H1 (cell line): ENCODE measurements around the gene OPN1SW. TPM values are rescaled to one million over a fixed set of nuclear protein-coding genes. Genes with fewer than 3 reads are reported as not detected.

Experiments
- YY1 ChIP-seq: IDR thresholded peaks from 2 replicates; pipeline ENCODE4 v1.6.1; 2011; ENCODE audit warnings: low read depth, mild to moderate bottlenecking, low read length
- polyA plus RNA-seq, 7 experiments: library from polyadenylated mRNA; depleted of rRNA in 3 of 7; stranded (reverse) in 5 of 7; unstranded in 2 of 7; fragments of >200 nt in 5 of 7; fragments of 200-250 nt in 2 of 7; gene quantifications; 1 replicate in 5 of 7; 2 replicates in 1 of 7; 4 replicates in 1 of 7; pipeline versions ENCODE4 v1.2.1 to v1.2.3, GENCODE V29; 2011 to 2013; ENCODE audit warnings: missing spikeins in 2 of 7, mixed read lengths in 2 of 7
- total RNA-seq: library from RNA; stranded (reverse); fragmentation: NEBNext Ultra II Directional; extraction: Animal tissue kit (Norgen Biotek cat#: 25700); gene quantifications from 2 replicates; pipeline ENCODE4 v1.2.1, GENCODE V29; 2021

The OPN1SW gene
- total and polyA plus RNA-seq, 2 of the 8 experiments (the other 6 are each of a cell fraction or from before 2014, with no cell fraction given): not detected

DNA sequence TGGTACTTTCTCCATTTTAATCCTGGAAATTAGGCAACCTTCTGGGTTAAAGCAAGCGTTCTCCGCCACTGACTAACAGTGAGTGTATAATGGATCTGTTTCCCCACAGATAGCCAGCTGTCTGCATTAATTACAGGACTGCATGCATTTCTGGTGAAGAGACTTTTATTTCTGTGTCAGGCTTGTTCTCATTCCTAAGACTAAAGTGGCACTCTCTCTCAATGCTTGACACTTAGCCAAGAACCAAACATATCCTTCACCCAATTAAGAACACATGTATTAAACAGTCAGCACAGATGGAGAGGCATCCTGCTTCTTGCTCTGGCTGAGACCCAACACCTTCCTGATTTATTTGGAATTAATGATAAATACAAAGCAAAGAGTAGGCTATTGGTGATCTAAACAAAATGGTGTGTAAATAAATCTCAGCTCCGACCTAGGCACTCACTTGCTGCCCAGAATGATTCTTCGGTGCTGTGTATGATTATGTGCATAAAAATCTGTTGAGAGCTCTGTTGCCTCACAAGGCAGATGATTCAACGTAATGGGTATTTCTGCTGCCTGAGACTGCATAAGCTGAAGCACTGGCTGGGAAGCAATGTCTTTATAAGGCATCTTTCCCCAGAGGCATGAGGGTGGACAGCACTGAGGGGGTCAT lies 19.6 kb downstream of the OPN1SW start (continued):
- TF ChIP-seq YY1: no peak
